GM19452 (cell line): Measurements from ENCODE around the gene WWOX.

Experiments used
- ATAC-seq: cut with Tn5 transposase; IDR thresholded peaks from one replicate; pipeline ENCODE4 v1.9.1; 2021; ENCODE audit not compliant: unreplicated experiment

The WWOX gene

DNA sequence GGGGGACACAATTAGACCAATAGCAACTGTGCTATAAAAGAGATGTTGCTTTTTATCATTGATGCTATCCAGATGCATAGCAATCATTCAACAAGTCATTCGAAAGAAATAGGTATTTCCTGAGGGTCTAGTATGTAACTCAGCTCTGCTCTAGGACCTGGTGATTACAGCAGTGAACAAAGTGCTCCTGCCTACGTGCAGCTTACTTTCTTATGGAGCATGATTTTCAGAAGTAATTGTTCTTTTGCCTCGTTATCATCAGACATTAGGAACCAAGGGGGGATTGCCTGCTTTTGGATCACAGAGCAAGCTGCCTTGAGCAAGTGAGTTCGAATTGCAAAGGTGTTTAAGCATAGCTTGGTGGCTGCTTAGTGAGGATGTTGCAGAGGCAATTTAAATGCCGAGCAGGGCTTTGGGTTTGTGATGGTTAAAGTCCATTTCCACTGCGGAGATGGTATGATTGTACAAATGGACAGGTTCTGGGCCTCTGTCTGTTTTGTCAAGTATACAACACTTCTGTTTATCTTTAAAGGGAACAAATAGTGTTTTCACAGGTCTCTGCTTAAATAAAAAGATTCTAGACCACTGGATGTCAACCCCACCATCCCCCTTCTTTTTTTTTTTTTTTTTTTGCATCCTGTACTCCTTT is 41.5 kb downstream of the WWOX start:
- no peak for ATAC-seq

DNA sequence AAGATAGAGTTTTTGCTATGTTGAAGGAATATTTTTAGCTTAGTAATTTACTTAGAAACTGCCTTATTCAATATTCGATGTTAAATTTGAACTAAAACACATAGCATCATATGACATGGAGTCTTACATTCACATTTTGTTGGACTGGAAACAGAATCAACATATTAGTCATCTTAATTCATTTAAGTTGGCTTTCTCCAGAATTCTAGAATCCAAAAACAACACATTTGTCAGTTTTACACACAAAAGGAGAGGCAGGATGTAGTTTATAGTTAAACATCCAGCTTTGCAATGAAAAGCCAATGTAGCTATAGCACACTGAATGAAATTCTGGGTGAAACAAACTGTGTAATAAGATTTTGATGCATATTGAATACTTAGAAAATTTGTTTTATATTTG is 43.3 kb downstream of the WWOX start:
- ATAC-seq, result no peak

DNA sequence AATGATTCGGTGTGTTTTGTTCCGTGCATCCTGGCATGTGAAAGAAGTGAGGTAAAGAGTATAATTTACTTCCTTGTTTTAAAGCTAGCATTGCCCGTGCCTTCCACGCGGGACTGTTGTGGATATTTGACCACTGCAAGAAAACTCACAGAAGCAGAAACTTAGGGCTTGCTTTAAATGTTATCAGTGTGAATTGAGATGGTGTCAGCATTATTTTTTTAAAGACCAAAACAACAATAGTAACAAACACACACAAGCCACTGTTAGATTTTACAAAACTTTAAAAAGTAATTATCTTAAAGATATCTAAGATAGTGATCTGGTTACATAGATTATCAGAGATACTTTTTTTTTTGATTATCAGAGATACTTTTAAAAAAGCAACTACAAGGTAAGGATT is 47.4 kb downstream of the WWOX start:
- no peak for ATAC-seq

DNA sequence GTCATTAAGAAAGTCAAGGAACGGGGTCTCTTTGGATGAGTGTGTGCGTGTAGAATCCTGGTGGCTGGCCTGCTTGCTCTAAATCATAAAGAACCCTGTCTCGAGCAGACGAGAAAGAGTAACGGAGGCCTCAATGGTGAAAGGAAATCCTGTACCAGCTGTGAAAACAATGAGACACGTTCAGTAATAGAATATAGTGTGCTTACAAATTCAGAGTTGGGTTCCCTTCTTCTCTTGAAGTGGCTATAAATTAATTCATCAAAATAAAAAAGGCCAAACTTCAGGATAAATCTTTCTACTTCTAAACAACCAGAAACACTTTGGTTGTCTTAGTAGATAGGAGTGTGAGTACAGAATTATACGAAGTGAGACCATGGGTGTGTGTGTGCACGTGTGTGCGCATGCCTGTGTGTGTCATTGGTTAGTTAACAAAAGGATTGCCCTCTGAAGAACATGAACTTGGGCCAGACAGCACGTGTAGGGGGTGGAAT is 48.5 kb downstream of the WWOX start:
- no peak for ATAC-seq

DNA sequence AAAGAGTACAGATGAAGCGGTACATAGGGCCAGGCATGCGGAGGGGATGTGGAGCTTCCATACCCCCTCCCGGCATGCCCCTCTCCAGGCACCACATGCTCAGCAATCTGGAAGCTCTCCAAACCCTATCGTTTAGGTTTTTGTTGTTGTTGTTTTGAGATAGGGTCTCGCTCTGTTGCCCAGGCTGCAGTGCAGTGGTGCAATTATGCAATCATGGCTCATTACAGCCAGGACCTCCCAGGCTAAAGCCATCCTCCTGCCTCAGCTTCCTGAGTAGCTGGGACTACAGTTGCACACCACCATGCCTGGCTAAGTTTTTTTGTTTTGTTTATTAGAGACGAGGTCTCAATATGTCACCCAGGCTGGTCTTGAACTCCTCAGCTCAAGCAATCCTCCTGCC is 50.8 kb downstream of the WWOX start:
- no peak for ATAC-seq

DNA sequence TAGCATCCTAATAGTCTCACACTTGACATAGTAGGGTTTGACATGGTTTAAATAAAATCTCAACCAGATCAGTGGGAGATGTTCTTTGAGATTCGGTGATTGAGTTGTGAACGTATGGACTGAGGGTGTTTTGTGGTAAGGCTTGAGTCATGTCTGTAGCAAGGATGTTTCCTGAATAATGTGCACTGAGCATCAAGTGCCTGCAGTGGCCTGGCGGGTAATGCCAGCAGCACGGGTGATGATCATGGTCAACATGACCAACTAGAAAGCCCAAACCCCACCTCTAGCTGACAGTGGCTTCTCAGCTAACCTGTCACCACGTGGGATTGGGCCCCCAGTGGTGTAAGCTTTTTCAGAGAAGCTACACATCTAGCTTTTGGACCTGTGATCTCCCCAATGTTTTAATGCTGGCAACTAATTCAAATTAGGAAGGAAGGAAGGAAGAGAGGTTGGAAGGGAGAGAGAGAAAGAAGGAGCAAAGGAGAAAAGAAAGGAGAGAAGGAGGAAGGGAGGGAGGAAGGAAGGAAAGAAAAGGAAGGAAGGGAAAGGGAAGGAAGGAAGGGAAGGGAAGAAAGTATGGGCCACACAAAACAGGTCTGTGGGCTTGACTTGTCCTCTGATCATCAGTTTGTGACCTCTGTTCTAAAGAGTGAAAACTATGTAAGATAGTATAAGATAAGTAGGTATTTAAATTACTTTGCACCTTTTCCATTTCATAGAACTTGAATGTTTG is 55.4 kb downstream of the WWOX start:
- no peak for ATAC-seq

- ATAC-seq, result no peak
Observed at GRCh38 chr16:78155791-78156345, 56.4 kb downstream of the WWOX start.

- no peak for ATAC-seq
Observed at GRCh38 chr16:78161023-78161729, 61.7 kb downstream of the WWOX start.

GRCh38 chr16:78163772-78164670 is 64.6 kb downstream of the WWOX start:
- no peak for ATAC-seq

GRCh38 chr16:78170494-78170933 is 71.1 kb downstream of the WWOX start:
- no peak for ATAC-seq

GRCh38 chr16:78175287-78175686 is 75.8 kb downstream of the WWOX start:
- no peak for ATAC-seq

- ATAC-seq, result no peak
Observed at GRCh38 chr16:78176435-78176834, 77.0 kb downstream of the WWOX start.

- no peak for ATAC-seq
Observed at GRCh38 chr16:78177218-78177617, 77.8 kb downstream of the WWOX start.

GRCh38 chr16:78177987-78178386 is 78.5 kb downstream of the WWOX start:
- ATAC-seq, result no peak

DNA sequence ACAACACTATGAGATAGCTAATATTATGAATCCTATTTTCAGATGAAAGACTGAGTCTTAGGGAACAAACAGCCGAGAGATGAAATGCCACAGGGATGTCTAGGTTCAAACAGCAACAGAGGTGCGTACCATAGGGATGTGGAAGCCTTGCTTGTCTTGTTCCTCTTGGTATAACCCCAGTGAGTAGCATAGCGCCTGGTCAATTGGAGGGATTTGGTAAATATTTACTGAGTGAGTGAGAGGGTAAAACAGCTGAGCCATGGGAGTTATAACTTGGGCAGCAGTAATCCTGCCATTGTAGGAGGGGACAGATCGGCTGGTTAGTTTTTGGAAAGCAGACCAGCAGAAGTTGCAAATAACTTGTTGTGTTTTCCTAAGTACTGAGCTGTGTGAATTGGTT is 80.2 kb downstream of the WWOX start:
- ATAC-seq, result no peak

GRCh38 chr16:78180349-78180748 is 80.9 kb downstream of the WWOX start:
- no peak for ATAC-seq

- ATAC-seq, result no peak
Observed at GRCh38 chr16:78183437-78184237, 84.2 kb downstream of the WWOX start.

DNA sequence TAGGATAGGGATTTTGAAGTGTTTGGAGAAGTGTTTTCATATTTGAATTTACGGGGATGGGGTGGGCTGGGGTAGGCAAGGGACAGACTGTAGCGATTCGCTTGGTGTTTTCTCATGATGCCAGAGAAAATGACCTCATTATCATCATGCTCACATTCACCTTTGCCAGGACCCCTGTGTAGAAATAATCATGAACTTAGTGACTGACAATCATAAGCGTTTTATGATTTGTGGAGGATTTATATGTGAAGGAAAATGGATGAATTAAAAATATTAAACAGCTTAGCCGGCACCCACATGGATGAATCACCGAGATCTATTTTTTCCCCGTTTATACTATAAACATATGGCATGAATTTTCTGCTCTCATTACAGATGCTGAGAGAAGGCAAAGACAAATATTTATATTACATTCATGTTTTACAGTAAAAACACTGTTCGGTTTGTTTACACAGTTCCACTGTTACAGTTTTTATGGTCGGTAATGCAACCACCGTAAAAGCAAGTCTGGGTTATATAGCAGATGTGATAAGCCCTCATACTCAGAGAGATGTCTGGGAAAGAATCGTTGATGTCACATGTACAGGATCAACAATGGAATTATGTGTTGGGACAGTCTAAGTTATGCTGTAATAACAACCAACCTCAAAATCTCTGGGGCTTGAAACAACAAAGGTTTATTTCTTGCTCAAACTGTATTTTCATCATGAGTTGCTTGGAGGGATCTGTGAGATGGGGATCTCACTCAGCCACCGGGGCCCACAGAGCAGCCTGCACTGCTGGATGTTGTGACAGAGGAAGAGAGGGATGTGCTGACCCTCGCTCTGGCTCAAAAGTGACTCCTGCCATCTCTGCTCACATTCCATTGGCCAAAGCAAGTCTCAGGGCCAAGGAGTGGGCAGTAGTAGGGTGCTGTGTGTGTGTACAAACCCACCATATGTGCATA is 85.1 kb downstream of the WWOX start:
- ATAC-seq, result no peak

GRCh38 chr16:78189121-78189520 is 89.7 kb downstream of the WWOX start:
- ATAC-seq, result no peak
